HEK293 (cell line): ENCODE results near the gene LINGO1.

ENCODE experiments used
- CTCF ChIP-seq: fragments of 450-650 bp; formaldehyde crosslinking; IDR thresholded peaks from 2 replicates; pipeline ENCODE4 v1.5.1; 2016; ENCODE audit warnings: missing biosample characterization, missing genetic modification characterization
- PRDM6 ChIP-seq: fragments of 450-650 bp; formaldehyde crosslinking; IDR thresholded peaks from 2 replicates; pipeline ENCODE4 v1.5.1; 2017; ENCODE audit warnings: missing biosample characterization, missing genetic modification characterization
- TCF7L2 ChIP-seq: IDR thresholded peaks from 2 replicates; pipeline ENCODE4 v1.6.1; 2011; ENCODE audit warnings: low read depth, mild to moderate bottlenecking, inconsistent platforms, low read length, moderate library complexity, borderline replicate concordance
- YY1 ChIP-seq: fragments of 450-650 bp; formaldehyde crosslinking; IDR thresholded peaks from 2 replicates; pipeline ENCODE4 v1.5.1; 2018; ENCODE audit warnings: missing biosample characterization, missing genetic modification characterization
- ZFP37 ChIP-seq: fragments of 450-650 bp; formaldehyde crosslinking; IDR thresholded peaks from 2 replicates; pipeline ENCODE4 v1.5.1; 2016; ENCODE audit warnings: missing biosample characterization, missing genetic modification characterization
- ZNF10 ChIP-seq: fragments of 450-650 bp; formaldehyde crosslinking; IDR thresholded peaks from 2 replicates; pipeline ENCODE4 v1.5.1; 2017; ENCODE audit warnings: missing biosample characterization, missing genetic modification characterization
- ZNF138 ChIP-seq: fragments of 450-650 bp; formaldehyde crosslinking; IDR thresholded peaks from 2 replicates; pipeline ENCODE4 v1.5.1; 2016; ENCODE audit warnings: missing biosample characterization, missing genetic modification characterization, borderline replicate concordance
- ZNF398 ChIP-seq: fragments of 450-650 bp; formaldehyde crosslinking; IDR thresholded peaks from 2 replicates; pipeline ENCODE4 v1.5.1; 2017; ENCODE audit warnings: missing biosample characterization, missing genetic modification characterization
- ZNF501 ChIP-seq: fragments of 450-650 bp; formaldehyde crosslinking; IDR thresholded peaks from 2 replicates; pipeline ENCODE4 v1.5.1; 2016; ENCODE audit warnings: missing biosample characterization, missing genetic modification characterization
- ZNF521 ChIP-seq: fragments of 450-650 bp; formaldehyde crosslinking; IDR thresholded peaks from 2 replicates; pipeline ENCODE4 v1.5.1; 2017; ENCODE audit warnings: missing biosample characterization, mild to moderate bottlenecking, missing genetic modification characterization
- ZNF658 ChIP-seq: fragments of 450-650 bp; formaldehyde crosslinking; IDR thresholded peaks from 2 replicates; pipeline ENCODE4; 2016; ENCODE audit warnings: missing biosample characterization, missing genetic modification characterization
- ZSCAN18 ChIP-seq: fragments of 450-650 bp; formaldehyde crosslinking; IDR thresholded peaks from 2 replicates; pipeline ENCODE4 v1.5.1; 2016; ENCODE audit warnings: missing biosample characterization, missing genetic modification characterization

GRCh38 chr15:77610731-77611130 lies 22.0 kb downstream of the LINGO1 start:
- TF ChIP-seq ZSCAN18 (tag by site-specific recombination) (no peak), ZNF521 (tag by site-specific recombination) (no peak), CTCF (no peak), ZNF10 (tag by site-specific recombination) (no peak), ZNF138 (tag by site-specific recombination) (no peak), PRDM6 (tag by site-specific recombination) (no peak), ZNF501 (no peak), TCF7L2 (no peak), ZNF658 (tag by site-specific recombination) (no peak), YY1 (tag by site-specific recombination) (no peak), ZFP37 (tag by site-specific recombination) (no peak), ZNF398 (tag by site-specific recombination) (no peak)
